K562 (cell line): Measurements from ENCODE around the gene SHOC1. TPM values are rescaled to one million over a fixed set of nuclear protein-coding genes. Genes with fewer than 3 reads are reported as not detected.

ENCODE experiments used
- ATAC-seq: fragments of 200-7000 bp; cut with Tn5 transposase; 3 replicates; pipeline ENCODE4 v1.9.1; 2020; ENCODE audit warnings: moderate library complexity
- BruUV-seq: library from RNA; stranded (reverse); fragments of 400-500 nt; replicated peaks from 2 replicates; lab custom pipeline; 2021; lab: Mats Ljungman, UMichigan
- CTCF ChIA-PET: fragments of 300-600 bp; formaldehyde crosslinking; extraction: SDS; loops from one replicate; lab custom pipeline; 2021; ENCODE audit warnings: low intra/inter-chr PET ratio; lab: Yijun Ruan, JAX
- POLR2A ChIA-PET: fragments of 300-600, 350-650 bp; sonication (Branson Sonifier 250); formaldehyde crosslinking; extraction: SDS; loops from one replicate; lab custom pipeline; 2021; ENCODE audit warnings: antibody characterized with exemption, inconsistent platforms; lab: Yijun Ruan, JAX
- DNase-seq, 4 experiments: peaks; one replicate each; pipeline versions ENCODE4 v3.0.0 to v3.0.0-alpha.2; 2011 to 2018; ENCODE audit warnings: low spot score in 3 of 4, mixed read lengths in 3 of 4; ENCODE audit errors: extremely low read depth in 1 of 4
- FAIRE-seq: peaks from 2 replicates; lab custom pipeline; 2011; peaks lifted over from hg19 to GRCh38; lab: Jason Lieb, UNC
- H2AFZ ChIP-seq: 2 replicates; pipeline ENCODE4 v1.6.0; 2011; ENCODE audit warnings: low read depth, low read length, control low read depth, inconsistent platforms
- H3K27ac ChIP-seq: fragments of 200-600 bp; 3 replicates; pipeline ENCODE4 v1.8.0; 2011; ENCODE audit warnings: low read depth, mild to moderate bottlenecking, control low read depth, inconsistent platforms, low read length, moderate library complexity, mixed read lengths; ENCODE audit errors: extremely low read depth
- H3K27me3 ChIP-seq, 2 experiments: fragments of 300-600 bp in 1 of 2; 2 replicates in 1 of 2; 3 replicates in 1 of 2; pipeline versions ENCODE4 v1.6.0 to v1.8.0; 2011; ENCODE audit warnings: inconsistent platforms in 2 of 2, low read length in 2 of 2, mild to moderate bottlenecking in 1 of 2, mixed read lengths in 1 of 2, moderate library complexity in 1 of 2; ENCODE audit not compliant: control insufficient read depth in 2 of 2, insufficient read depth in 2 of 2
- H3K36me3 ChIP-seq: fragments of 300-600 bp; 3 replicates; pipeline ENCODE4 v1.8.0; 2011; ENCODE audit warnings: mild to moderate bottlenecking, low read length, inconsistent platforms; ENCODE audit not compliant: control insufficient read depth, insufficient read depth
- H3K4me1 ChIP-seq, 2 experiments: fragments of 200-600 bp in 1 of 2; replicated peaks in 1 of 2; 2 replicates in 1 of 2; 3 replicates in 1 of 2; pipeline versions ENCODE4 v1.5.1 to v1.8.0; 2011; ENCODE audit warnings: inconsistent platforms in 2 of 2, low read length in 2 of 2, mild to moderate bottlenecking in 1 of 2, mixed read lengths in 1 of 2, moderate library complexity in 1 of 2; ENCODE audit not compliant: control insufficient read depth in 2 of 2, insufficient read depth in 2 of 2
- H3K4me2 ChIP-seq: 2 replicates; pipeline ENCODE4 v1.6.1; 2011; ENCODE audit warnings: low read length, control low read depth, inconsistent platforms, mixed read lengths; ENCODE audit not compliant: insufficient read depth
- H3K4me3 ChIP-seq: fragments of 200-600 bp; sonication (generic), shearing (Covaris generic); 2 replicates; pipeline ENCODE4 v1.5.1; 2016; ENCODE audit warnings: control low read depth, inconsistent platforms
- H3K79me2 ChIP-seq: fragments of 200-600 bp; 3 replicates; pipeline ENCODE4 v1.8.0; 2011; ENCODE audit warnings: low read length, inconsistent platforms; ENCODE audit not compliant: control insufficient read depth, insufficient read depth
- H3K9ac ChIP-seq, 2 experiments: 2 replicates each; pipeline versions ENCODE4 v1.6.0 to v1.6.1; 2011; ENCODE audit warnings: low read depth in 2 of 2, low read length in 2 of 2, control low read depth in 1 of 2, inconsistent platforms in 1 of 2, mild to moderate bottlenecking in 1 of 2, mixed read lengths in 1 of 2; ENCODE audit not compliant: insufficient read depth in 1 of 2
- H3K9me1 ChIP-seq: one replicate; pipeline ENCODE4 v1.6.0; 2011; ENCODE audit warnings: inconsistent platforms, mild to moderate bottlenecking, low read length, moderate library complexity; ENCODE audit not compliant: control insufficient read depth, insufficient read depth
- H3K9me3 ChIP-seq: replicated peaks from 2 replicates; pipeline ENCODE4 v1.5.1; 2011; ENCODE audit warnings: low read depth, low read length, inconsistent platforms; ENCODE audit not compliant: control insufficient read depth, insufficient read depth
- H4K20me1 ChIP-seq: replicated peaks from 2 replicates; pipeline ENCODE4 v1.6.1; 2011; ENCODE audit warnings: low read length, inconsistent platforms, mixed read lengths; ENCODE audit not compliant: control insufficient read depth, insufficient read depth
- CEBPG ChIP-seq, 3 experiments: fragments of 200-800 bp in 1 of 3; sonication (Bioruptor generic) in 1 of 3; sonication (generic) in 1 of 3; formaldehyde crosslinking in 1 of 3; IDR thresholded peaks in 2 of 3; conservative IDR thresholded peaks in 1 of 3; 2 replicates each; pipeline versions ENCODE4 v1.6.1 to v1.8.0; 2016 to 2022; ENCODE audit warnings: missing compliant biosample characterization in 2 of 3, missing genetic modification characterization in 2 of 3, mild to moderate bottlenecking in 1 of 3, missing genetic modification reagents in 1 of 3
- FOSL1 ChIP-seq: fragments of 200-800 bp; sonication (Bioruptor generic); conservative IDR thresholded peaks from 2 replicates; pipeline ENCODE4 v1.6.1; 2016; ENCODE audit warnings: missing genetic modification characterization, missing compliant biosample characterization
- FOXK2 ChIP-seq, 2 experiments: fragments of 450-650 bp; IDR thresholded peaks in 1 of 2; conservative IDR thresholded peaks in 1 of 2; 2 replicates each; pipeline ENCODE4 v1.6.1; 2016; ENCODE audit warnings: low read depth in 2 of 2, mild to moderate bottlenecking in 1 of 2
- HMGN3 ChIP-seq: IDR thresholded peaks from 2 replicates; pipeline ENCODE4 v1.6.1; 2011; ENCODE audit warnings: borderline replicate concordance, low read depth, mild to moderate bottlenecking, mixed read lengths, low read length; ENCODE audit not compliant: insufficient read length; ENCODE audit errors: extremely low read depth
- MEIS2 ChIP-seq: fragments of 450-650 bp; IDR thresholded peaks from 2 replicates; pipeline ENCODE4 v1.6.1; 2014; ENCODE audit warnings: mild to moderate bottlenecking; ENCODE audit not compliant: partially characterized antibody
- WGBS: fragments of 100-300 bp; shearing (Covaris generic); methylation state at CpG from one replicate; pipeline ENCODE4 v1.1.6; 2016; ENCODE audit warnings: low coverage, mixed read lengths; ENCODE audit not compliant: insufficient coverage; ENCODE audit errors: missing lambda C conversion rate; 5-methylcytosine and 5-hydroxymethylcytosine counted together
- in situ Hi-C: fragments of 300-500 bp; cut with MboI; formaldehyde crosslinking; loops from 4 replicates; pipeline ENCODE4 v1.15.0; 2018; ENCODE audit warnings: inconsistent platforms, mixed read lengths
- intact Hi-C: fragments of 100-400 bp; cut with micrococcal nuclease; formaldehyde crosslinking; loops from 2 replicates; pipeline ENCODE4 v1.14.2; 2022
- polyA plus RNA-seq, 8 experiments: library from polyadenylated mRNA; depleted of rRNA in 4 of 8; stranded (reverse) in 5 of 8; unstranded in 3 of 8; fragments of >200 nt; fragmentation: Nextera tagmentation in 2 of 8; fragmentation: Illumina TruSeq in 1 of 8; extraction: Ambion mirVana in 2 of 8; extraction: Trizol in 1 of 8; gene quantifications; 2 replicates each; pipeline versions ENCODE4 v1.2.1 to v1.2.3, GENCODE V29; 2011 to 2014; ENCODE audit warnings: inconsistent platforms in 1 of 8, missing spikeins in 1 of 8
- total RNA-seq, 7 experiments: library from RNA; depleted of rRNA in 6 of 7; stranded (reverse); fragments of >200 nt in 6 of 7; fragmentation: Illumina TruSeq in 2 of 7; extraction: Trizol in 2 of 7; gene quantifications; 2 replicates each; pipeline versions ENCODE4 v1.2.1 to v1.2.3, GENCODE V29; 2011 to 2021; ENCODE audit warnings: low replicate concordance in 1 of 7
- TF ChIP-seq, protein P1 (sequence below), 2 experiments: fragments of 450-650 bp in 1 of 2; sonication (generic) in 1 of 2; formaldehyde crosslinking in 1 of 2; IDR thresholded peaks in 1 of 2; conservative IDR thresholded peaks in 1 of 2; 2 replicates each; pipeline versions ENCODE4 v1.6.1 to v1.8.1; 2016 to 2023; ENCODE audit warnings: mild to moderate bottlenecking in 2 of 2, moderate library complexity in 2 of 2, inconsistent platforms in 1 of 2, missing genetic modification reagents in 1 of 2
- TF ChIP-seq, protein P2 (sequence below), 2 experiments: fragments of 450-650 bp; IDR thresholded peaks; 2 replicates each; pipeline ENCODE4 v1.6.1; 2016; ENCODE audit warnings: mild to moderate bottlenecking in 2 of 2, borderline replicate concordance in 1 of 2, low read depth in 1 of 2, moderate library complexity in 1 of 2

Gene SHOC1
- total and polyA plus RNA-seq, 9 of the 15 experiments (the other 6 are each of a cell fraction or from before 2014, with no cell fraction given): 0.03 to 0.09 (median 0.04) TPM; not detected in 6

DNA sequence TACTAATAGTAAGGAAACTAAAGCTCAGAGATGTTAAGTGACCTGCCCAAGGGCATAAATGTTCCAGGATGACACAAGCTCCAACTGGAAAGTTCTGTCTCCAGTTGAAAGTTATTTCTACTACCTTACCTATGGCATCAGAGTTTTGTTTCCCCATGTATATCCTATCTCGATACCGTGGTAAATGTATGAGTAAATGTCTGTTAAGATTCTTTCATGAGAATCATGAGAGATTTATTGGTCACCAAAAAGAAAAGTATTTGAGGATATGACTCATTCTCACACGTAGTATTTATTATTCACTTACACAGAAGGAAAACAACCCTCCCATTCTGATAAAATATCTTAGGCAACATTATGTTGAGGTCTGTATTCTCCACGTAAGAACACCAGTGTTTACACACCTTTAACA, 11.1 kb upstream of the SHOC1 start:
- Histone ChIP-seq H3K4me1 (no peaks in the 10 kb centered on the region), H3K36me3 (no peaks in the 10 kb centered on the region), H3K9me3 (no peaks in the 10 kb centered on the region), H3K79me2 (no peaks in the 10 kb centered on the region), H3K9me1 (no peaks in the 10 kb centered on the region), H3K27ac (no peak overlapping the region), H3K4me2 (no peak overlapping the region), H3K4me3 (no peak overlapping the region), H2AFZ (peak overlapping the region; percentile 25; the same call in 1 of the 2 replicates), H3K9ac (no peak overlapping the region), H3K27me3 (no peaks in the 10 kb centered on the region; a peak in 1 of 5 replicates), H4K20me1 (no peaks in the 10 kb centered on the region)
- no TSS peak for BruUV-seq
- in situ Hi-C loops: no loop called here
- intact Hi-C loops: no loop called here
- DNase-seq (no peak), ATAC-seq (no peak), FAIRE-seq (no peak)
- TF ChIP-seq FOSL1: peak; percentile 38
- no peak for TF ChIP-seq CEBPG (CRISPR knock-in tag; IDR thresholded peaks at IDR 0.05)
- 0 out of 4 replicates have a peak, but pooled peaks of 1 of the 2 experiments have one; percentile 6 for TF ChIP-seq CEBPG (tag; conservative IDR thresholded peaks at IDR 0.05 in 1 of 2, IDR thresholded peaks at IDR 0.05 in 1 of 2)
- no peak for TF ChIP-seq FOXK2 (conservative IDR thresholded peaks at IDR 0.05 in 1 of 2, IDR thresholded peaks at IDR 0.05 in 1 of 2; ENCODE audit: low read depth in 2 of 2)
- TF ChIP-seq, protein P1, sequence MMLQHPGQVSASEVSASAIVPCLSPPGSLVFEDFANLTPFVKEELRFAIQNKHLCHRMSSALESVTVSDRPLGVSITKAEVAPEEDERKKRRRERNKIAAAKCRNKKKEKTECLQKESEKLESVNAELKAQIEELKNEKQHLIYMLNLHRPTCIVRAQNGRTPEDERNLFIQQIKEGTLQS (IDR thresholded peaks at IDR 0.05): peak; percentile 57; the same call in 1 of the 2 replicates
- TF ChIP-seq, protein P1 (CRISPR knock-in tag; conservative IDR thresholded peaks at IDR 0.05): no peak
- peak; percentile 39 for TF ChIP-seq MEIS2
- no peak for TF ChIP-seq HMGN3
- TF ChIP-seq, protein P2, sequence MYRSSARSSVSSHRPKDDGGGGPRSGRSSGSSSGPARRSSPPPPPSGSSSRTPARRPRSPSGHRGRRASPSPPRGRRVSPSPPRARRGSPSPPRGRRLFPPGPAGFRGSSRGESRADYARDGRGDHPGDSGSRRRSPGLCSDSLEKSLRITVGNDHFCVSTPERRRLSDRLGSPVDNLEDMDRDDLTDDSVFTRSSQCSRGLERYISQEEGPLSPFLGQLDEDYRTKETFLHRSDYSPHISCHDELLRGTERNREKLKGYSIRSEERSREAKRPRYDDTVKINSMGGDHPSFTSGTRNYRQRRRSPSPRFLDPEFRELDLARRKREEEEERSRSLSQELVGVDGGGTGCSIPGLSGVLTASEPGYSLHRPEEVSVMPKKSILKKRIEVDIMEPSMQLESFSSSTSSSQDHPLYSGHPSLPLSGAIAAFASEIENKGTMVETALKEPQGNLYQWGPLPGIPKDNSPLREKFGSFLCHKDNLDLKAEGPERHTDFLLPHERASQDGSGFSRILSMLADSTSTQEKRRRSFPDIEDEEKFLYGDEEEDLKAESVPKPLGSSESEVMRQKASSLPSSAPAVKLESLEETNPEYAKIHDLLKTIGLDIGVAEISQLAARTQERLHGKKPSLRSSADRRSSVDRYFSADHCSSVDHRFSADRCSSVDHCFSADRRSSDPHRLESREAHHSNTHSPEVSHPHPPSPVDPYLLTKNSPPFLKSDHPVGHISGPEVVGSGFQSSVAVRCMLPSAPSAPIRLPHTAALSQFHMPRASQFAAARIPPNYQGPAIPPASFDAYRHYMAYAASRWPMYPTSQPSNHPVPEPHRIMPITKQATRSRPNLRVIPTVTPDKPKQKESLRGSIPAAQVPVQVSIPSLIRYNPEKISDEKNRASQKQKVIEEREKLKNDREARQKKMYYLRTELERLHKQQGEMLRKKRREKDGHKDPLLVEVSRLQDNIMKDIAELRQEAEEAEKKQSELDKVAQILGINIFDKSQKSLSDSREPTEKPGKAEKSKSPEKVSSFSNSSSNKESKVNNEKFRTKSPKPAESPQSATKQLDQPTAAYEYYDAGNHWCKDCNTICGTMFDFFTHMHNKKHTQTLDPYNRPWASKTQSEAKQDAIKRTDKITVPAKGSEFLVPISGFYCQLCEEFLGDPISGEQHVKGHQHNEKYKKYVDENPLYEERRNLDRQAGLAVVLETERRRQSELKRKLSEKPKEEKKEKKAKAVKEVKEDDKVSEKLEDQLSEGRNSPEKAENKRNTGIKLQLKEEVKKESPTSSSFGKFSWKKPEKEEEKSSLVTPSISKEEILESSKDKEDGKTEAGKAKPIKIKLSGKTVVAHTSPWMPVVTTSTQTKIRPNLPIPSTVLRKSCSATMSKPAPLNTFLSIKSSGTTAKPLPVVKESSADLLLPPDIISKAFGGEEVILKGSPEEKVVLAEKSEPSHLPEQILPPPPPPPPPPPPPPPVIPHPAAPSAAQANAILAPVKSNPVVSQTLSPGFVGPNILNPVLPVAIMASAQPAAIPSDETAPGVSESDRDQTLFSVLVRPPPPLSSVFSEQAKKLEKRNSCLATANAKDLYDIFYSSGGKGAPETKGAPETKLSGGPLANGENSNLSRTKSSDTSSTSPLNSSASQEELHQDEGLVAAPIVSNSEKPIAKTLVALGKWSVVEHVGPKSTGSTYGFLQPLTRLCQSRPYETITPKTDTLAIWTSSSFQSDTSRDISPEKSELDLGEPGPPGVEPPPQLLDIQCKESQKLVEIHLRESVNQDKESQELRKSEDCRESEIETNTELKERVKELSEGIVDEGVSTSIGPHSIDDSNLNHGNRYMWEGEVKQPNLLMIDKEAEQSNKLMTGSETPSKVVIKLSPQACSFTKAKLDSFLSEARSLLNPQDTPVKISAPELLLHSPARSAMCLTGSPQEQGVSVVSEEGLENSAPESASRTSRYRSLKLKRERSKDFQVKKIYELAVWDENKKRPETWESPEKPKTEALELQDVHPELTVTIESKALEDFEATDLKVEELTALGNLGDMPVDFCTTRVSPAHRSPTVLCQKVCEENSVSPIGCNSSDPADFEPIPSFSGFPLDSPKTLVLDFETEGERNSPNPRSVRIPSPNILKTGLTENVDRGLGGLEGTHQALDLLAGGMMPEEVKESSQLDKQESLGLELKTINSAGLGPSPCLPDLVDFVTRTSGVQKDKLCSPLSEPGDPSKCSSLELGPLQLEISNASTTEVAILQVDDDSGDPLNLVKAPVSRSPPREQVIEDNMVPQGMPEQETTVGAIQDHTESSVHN (IDR thresholded peaks at IDR 0.05; ENCODE audit: borderline replicate concordance in 1 of 2, low read depth in 1 of 2): no peak
- CTCF ChIA-PET: no interaction called here
- 1% methylated on average over 4 of the region's 4 CpGs for WGBS
- POLR2A ChIA-PET: interaction anchor here (1.6 kb wide), 1 partner anchor 9 kb away, joined by 5 read pairs; no protein-coding TSS in a partner anchor
